Measurements from ENCODE around the gene CLNK.

The CLNK gene

DNA sequence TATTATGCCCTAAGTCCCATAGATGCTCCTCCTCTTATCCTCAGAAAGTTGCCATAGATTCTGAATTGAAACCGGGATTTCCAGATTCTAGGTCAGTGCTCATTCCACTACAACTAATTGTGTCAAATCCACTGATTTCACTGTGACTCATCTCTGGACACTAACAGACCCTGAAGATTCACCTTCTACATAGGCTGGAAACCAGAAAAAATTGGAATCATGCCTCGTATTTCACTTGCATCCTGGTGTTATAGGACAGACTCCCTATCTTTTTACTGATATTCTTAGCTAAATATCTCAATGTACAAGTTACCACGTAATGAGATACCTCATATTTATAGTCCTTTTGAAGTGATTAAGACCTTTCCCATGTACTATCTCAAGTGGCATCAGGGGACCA, 36.7 kb downstream of the CLNK start:
- Histone ChIP-seq H3K27me3 (ENCODE audit: control insufficient read depth in 2 of 2, insufficient read depth in 2 of 2, low read length in 2 of 2) (no peaks in the 10 kb centered on the region), H3K9me3 (ENCODE audit: control insufficient read depth in 2 of 2, low read length in 2 of 2) (no peaks in the 10 kb centered on the region), H3K27ac (ENCODE audit: low read depth in 2 of 2, low read length in 2 of 2) (no peak overlapping the region), H3K4me1 (ENCODE audit: control insufficient read depth in 2 of 2, insufficient read depth in 2 of 2, low read length in 2 of 2) (no peaks in the 10 kb centered on the region), H3K4me3 (ENCODE audit: low read length in 2 of 2) (no peak overlapping the region), H3K9ac (ENCODE audit: low read depth in 1 of 2, low read length in 2 of 2) (no peak overlapping the region), H3K36me3 (ENCODE audit: control insufficient read depth in 2 of 2, insufficient read depth in 2 of 2, low read length in 2 of 2) (no peaks in the 10 kb centered on the region)

DNA sequence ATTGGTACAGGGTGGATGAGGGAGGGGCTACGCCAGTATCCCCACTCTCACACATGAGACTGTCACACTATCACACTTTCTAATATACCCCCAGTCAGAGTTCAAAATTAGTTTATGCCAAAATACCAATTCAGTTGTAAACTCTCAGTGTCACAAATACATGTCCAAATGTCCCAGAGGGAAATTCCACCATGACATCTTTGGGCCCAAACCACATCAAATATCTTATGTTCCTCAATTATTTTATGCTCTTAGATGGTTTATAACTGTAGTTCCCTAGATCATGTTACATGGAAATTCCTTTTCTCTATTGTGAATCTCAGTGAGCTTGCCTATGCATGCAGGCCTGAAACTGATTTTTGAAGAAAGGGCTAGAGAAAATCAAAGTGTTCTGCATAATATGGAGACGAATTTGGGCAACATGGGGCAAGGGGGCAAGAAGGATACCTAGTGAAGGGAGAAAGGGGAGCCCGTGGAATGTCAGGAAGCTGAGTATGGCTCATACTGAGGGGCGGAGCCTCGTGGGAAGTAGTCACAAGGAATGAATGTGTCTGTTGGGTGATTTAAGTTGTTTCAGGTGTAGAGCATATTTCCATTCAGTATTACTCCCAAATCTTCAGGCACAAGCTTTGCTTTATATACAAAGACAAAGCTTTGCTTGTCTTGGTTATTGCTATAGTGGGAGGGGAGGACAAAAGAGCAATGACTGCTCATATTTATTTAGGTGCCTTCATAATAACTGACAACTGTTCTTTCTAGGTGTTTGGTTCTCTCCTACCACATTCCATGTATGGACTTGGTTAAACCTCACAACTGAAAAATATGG, 40.8 kb downstream of the CLNK start:
- Histone ChIP-seq H3K9ac (ENCODE audit: low read depth in 1 of 2, low read length in 2 of 2) (no peak overlapping the region), H3K4me1 (ENCODE audit: control insufficient read depth in 2 of 2, insufficient read depth in 2 of 2, low read length in 2 of 2) (no peaks in the 10 kb centered on the region), H3K36me3 (ENCODE audit: control insufficient read depth in 2 of 2, insufficient read depth in 2 of 2, low read length in 2 of 2) (no peaks in the 10 kb centered on the region), H3K27ac (ENCODE audit: low read depth in 2 of 2, low read length in 2 of 2) (no peak overlapping the region), H3K4me3 (ENCODE audit: low read length in 2 of 2) (no peak overlapping the region), H3K27me3 (ENCODE audit: control insufficient read depth in 2 of 2, insufficient read depth in 2 of 2, low read length in 2 of 2) (no peaks in the 10 kb centered on the region), H3K9me3 (ENCODE audit: control insufficient read depth in 2 of 2, low read length in 2 of 2) (no peaks in the 10 kb centered on the region)

DNA sequence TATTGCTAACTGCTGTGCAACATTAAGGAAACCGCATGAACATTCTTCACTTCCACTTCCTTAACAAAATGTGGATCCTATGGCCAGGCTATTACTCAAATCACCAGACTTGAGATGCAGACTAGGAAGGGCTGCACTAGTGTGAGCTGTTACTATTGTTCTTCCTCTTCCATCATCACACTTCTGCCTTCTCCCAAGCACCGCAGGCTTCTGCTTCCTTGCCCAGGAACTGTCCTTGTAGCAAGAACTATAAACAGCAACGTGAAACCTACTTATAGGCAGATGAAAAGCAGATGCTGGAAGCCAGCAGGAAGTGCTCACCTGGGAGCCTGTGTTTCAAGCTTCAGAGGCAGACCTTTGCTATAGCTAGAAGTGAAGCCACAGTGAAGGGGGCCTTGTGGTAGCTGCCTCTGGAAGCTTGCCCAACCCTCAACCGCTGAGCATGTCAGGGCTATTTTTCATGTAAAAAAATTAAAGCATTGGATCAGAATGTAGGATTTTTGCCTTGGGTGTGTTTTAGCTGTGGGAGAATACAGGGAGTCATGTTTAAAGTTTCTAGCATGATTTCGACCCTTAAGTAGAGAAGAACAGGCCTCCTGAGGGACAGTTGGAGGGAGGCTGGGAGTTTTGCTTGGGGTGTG, 43.9 kb downstream of the CLNK start:
- Histone ChIP-seq H3K4me3 (ENCODE audit: low read length in 2 of 2) (no peak overlapping the region), H3K9me3 (ENCODE audit: control insufficient read depth in 2 of 2, low read length in 2 of 2) (no peaks in the 10 kb centered on the region), H3K9ac (ENCODE audit: low read depth in 1 of 2, low read length in 2 of 2) (no peak overlapping the region), H3K27ac (ENCODE audit: low read depth in 2 of 2, low read length in 2 of 2) (no peak overlapping the region), H3K4me1 (ENCODE audit: control insufficient read depth in 2 of 2, insufficient read depth in 2 of 2, low read length in 2 of 2) (no peaks in the 10 kb centered on the region), H3K36me3 (ENCODE audit: control insufficient read depth in 2 of 2, insufficient read depth in 2 of 2, low read length in 2 of 2) (no peaks in the 10 kb centered on the region), H3K27me3 (ENCODE audit: control insufficient read depth in 2 of 2, insufficient read depth in 2 of 2, low read length in 2 of 2) (no peaks in the 10 kb centered on the region)

DNA sequence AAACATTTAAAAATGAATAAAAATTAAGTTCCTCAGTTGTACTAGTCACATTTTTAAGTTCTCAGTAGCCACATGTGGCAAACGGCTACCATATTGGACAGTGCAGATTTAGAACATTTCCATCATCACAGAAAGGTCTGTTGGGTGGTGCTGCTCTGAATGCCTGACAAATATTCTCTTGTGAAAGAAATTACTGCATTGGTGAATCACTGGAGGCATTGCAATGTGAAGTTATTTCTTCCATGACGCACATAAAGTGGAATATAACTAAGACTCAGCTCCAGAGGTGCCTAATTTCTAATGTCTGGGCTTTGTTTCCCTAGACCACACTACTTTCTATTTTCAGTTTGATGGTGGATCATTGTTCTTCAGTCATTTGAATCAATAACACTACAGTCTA, 44.9 kb downstream of the CLNK start:
- Histone ChIP-seq H3K4me3 (ENCODE audit: low read length in 2 of 2) (no peak overlapping the region), H3K4me1 (ENCODE audit: control insufficient read depth in 2 of 2, insufficient read depth in 2 of 2, low read length in 2 of 2) (no peaks in the 10 kb centered on the region), H3K9ac (ENCODE audit: low read depth in 1 of 2, low read length in 2 of 2) (no peak overlapping the region), H3K27me3 (ENCODE audit: control insufficient read depth in 2 of 2, insufficient read depth in 2 of 2, low read length in 2 of 2) (no peaks in the 10 kb centered on the region), H3K36me3 (ENCODE audit: control insufficient read depth in 2 of 2, insufficient read depth in 2 of 2, low read length in 2 of 2) (no peaks in the 10 kb centered on the region), H3K27ac (ENCODE audit: low read depth in 2 of 2, low read length in 2 of 2) (no peak overlapping the region), H3K9me3 (ENCODE audit: control insufficient read depth in 2 of 2, low read length in 2 of 2) (no peaks in the 10 kb centered on the region)

DNA sequence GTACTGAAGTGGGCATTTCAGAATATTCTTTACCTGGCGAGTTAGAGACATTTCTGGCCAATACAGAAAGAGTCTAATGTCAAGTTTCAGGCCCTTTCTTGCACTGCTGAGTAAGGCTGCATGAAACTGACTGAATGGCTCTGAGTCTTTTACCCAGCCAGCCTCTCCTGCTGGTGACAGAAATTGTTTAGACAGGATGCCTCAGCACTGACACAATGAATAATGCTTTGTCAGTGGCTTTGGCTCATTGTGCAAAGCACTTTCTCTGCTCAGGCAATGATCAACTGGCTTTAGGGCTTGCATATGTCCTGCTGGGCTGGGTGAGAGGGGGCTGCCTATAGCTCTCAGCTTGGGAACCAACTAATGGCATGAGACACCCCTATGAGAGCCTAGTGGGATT, 45.5 kb downstream of the CLNK start:
- Histone ChIP-seq H3K9ac (ENCODE audit: low read depth in 1 of 2, low read length in 2 of 2) (no peak overlapping the region), H3K27ac (ENCODE audit: low read depth in 2 of 2, low read length in 2 of 2) (no peak overlapping the region), H3K27me3 (ENCODE audit: control insufficient read depth in 2 of 2, insufficient read depth in 2 of 2, low read length in 2 of 2) (no peaks in the 10 kb centered on the region), H3K9me3 (ENCODE audit: control insufficient read depth in 2 of 2, low read length in 2 of 2) (no peaks in the 10 kb centered on the region), H3K36me3 (ENCODE audit: control insufficient read depth in 2 of 2, insufficient read depth in 2 of 2, low read length in 2 of 2) (no peaks in the 10 kb centered on the region), H3K4me1 (ENCODE audit: control insufficient read depth in 2 of 2, insufficient read depth in 2 of 2, low read length in 2 of 2) (no peaks in the 10 kb centered on the region), H3K4me3 (ENCODE audit: low read length in 2 of 2) (no peak overlapping the region)

DNA sequence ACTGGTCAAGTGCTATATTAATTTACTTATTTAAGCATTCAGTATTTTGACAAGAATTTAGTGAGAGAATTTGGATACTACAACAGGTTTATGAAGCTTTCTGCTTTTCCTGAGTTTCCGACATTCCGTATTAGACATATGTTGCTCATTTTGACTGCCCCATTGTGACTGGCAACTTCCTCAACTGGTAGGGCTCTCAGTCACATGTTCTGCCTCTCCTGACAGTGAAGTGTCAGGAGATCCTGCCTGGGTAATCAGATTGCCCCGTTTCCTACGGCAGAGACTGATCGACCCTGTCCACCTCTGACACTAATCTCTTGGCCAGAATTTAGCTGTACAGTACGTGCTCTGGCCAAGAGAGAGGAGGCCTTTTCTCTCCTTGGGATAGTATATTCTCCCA, 49.5 kb downstream of the CLNK start:
- Histone ChIP-seq H3K9me3 (ENCODE audit: control insufficient read depth in 2 of 2, low read length in 2 of 2) (no peaks in the 10 kb centered on the region), H3K4me1 (ENCODE audit: control insufficient read depth in 2 of 2, insufficient read depth in 2 of 2, low read length in 2 of 2) (no peaks in the 10 kb centered on the region), H3K27ac (ENCODE audit: low read depth in 2 of 2, low read length in 2 of 2) (no peak overlapping the region), H3K36me3 (ENCODE audit: control insufficient read depth in 2 of 2, insufficient read depth in 2 of 2, low read length in 2 of 2) (no peaks in the 10 kb centered on the region), H3K27me3 (ENCODE audit: control insufficient read depth in 2 of 2, insufficient read depth in 2 of 2, low read length in 2 of 2) (no peaks in the 10 kb centered on the region), H3K9ac (ENCODE audit: low read depth in 1 of 2, low read length in 2 of 2) (no peak overlapping the region), H3K4me3 (ENCODE audit: low read length in 2 of 2) (no peak overlapping the region)

DNA sequence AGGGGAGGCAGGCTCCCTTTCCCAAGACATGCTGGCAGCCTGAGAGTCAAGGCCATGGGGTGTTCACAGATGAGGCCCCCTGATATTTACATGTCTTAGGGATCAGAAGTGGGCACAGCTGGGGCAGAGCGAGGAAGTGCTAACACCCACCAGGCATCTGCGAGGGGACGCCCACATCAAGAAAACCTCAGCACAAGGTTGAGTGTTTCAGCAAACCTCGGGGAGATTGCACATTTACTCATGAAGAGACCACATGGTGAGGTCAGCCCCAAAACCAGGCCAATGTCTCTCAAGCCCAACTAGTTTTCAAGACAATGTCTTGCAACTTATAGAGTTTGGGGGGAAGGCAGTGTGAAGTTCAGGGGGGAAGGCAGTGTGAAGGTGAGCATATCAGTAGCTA, 55.2 kb downstream of the CLNK start:
- no peak overlapping the region for H3K27ac ChIP-seq (ENCODE audit: low read depth in 2 of 2, low read length in 2 of 2)
- H3K9ac ChIP-seq (ENCODE audit: low read depth in 1 of 2, low read length in 2 of 2): no peak overlapping the region
- H3K27me3 ChIP-seq (ENCODE audit: control insufficient read depth in 2 of 2, insufficient read depth in 2 of 2, low read length in 2 of 2): peaks cover 0 to 2% of the 10 kb centered on the region in 2 donors

DNA sequence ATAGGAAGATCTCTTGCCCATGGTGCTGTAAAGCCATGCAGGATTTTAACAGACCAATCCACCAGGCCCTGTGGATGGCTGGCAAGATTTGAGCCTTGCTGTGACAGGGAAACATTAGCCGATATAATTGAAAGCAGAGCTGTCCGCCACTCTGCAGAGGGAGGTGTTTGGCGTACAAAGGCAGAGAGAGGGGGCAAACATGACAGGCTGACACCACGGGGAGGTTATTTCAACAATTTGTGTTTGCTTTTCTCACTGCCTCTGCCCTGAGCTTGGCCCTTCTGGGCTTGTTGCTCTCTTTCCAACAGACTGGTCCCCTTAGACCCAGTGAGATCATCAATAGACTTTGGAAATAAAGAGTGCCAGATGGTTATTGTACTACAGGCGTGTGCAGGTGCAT, 59.4 kb downstream of the CLNK start:
- H3K27ac ChIP-seq (ENCODE audit: low read depth in 2 of 2, low read length in 2 of 2): no peak overlapping the region
- H3K36me3 ChIP-seq (ENCODE audit: control insufficient read depth in 2 of 2, insufficient read depth in 2 of 2, low read length in 2 of 2): no peaks in the 10 kb centered on the region
- no peak overlapping the region for H3K4me3 ChIP-seq (ENCODE audit: low read length in 2 of 2)

More for the DNA sequence above, 55.2 kb downstream of the CLNK start:
- no peaks in the 10 kb centered on the region for H3K9me3 ChIP-seq (ENCODE audit: control insufficient read depth in 2 of 2, low read length in 2 of 2)
- no peaks in the 10 kb centered on the region for H3K4me1 ChIP-seq (ENCODE audit: control insufficient read depth in 2 of 2, insufficient read depth in 2 of 2, low read length in 2 of 2)
- no peaks in the 10 kb centered on the region for H3K36me3 ChIP-seq (ENCODE audit: control insufficient read depth in 2 of 2, insufficient read depth in 2 of 2, low read length in 2 of 2)
- H3K4me3 ChIP-seq (ENCODE audit: low read length in 2 of 2): no peak overlapping the region

DNA sequence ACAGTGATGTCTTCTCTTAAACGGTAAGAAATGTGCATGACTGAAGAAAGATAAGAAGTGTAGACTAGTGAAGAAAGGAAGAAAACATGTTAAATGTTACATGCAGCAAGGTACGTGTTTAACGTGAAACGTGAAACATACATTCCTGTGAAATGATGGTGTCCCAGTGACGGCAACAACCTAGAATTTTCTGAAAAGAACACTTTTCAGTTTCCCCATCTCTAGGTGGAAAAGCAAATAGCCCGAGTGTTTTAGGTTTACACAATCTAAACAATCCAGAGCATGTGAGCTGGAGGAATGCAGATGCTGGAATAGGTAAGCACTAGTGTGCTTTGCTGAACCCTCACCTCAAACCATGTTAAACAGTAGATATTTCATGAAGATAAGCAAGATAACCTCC, 60.7 kb downstream of the CLNK start:
- no peaks in the 10 kb centered on the region for H3K36me3 ChIP-seq (ENCODE audit: control insufficient read depth in 2 of 2, insufficient read depth in 2 of 2, low read length in 2 of 2)
- H3K9ac ChIP-seq (ENCODE audit: low read depth in 1 of 2, low read length in 2 of 2): no peak overlapping the region
- H3K27me3 ChIP-seq (ENCODE audit: control insufficient read depth in 2 of 2, insufficient read depth in 2 of 2, low read length in 2 of 2): peaks cover 0 to 2% of the 10 kb centered on the region in 2 donors
- no peaks in the 10 kb centered on the region for H3K9me3 ChIP-seq (ENCODE audit: control insufficient read depth in 2 of 2, low read length in 2 of 2)
- no peak overlapping the region for H3K27ac ChIP-seq (ENCODE audit: low read depth in 2 of 2, low read length in 2 of 2)
- no peak overlapping the region for H3K4me3 ChIP-seq (ENCODE audit: low read length in 2 of 2)
- H3K4me1 ChIP-seq (ENCODE audit: control insufficient read depth in 2 of 2, insufficient read depth in 2 of 2, low read length in 2 of 2): peaks cover 0 to under 1% of the 10 kb centered on the region in 2 donors

More for the DNA sequence above, 59.4 kb downstream of the CLNK start:
- no peaks in the 10 kb centered on the region for H3K4me1 ChIP-seq (ENCODE audit: control insufficient read depth in 2 of 2, insufficient read depth in 2 of 2, low read length in 2 of 2)
- H3K9ac ChIP-seq (ENCODE audit: low read depth in 1 of 2, low read length in 2 of 2): no peak overlapping the region
- no peaks in the 10 kb centered on the region for H3K9me3 ChIP-seq (ENCODE audit: control insufficient read depth in 2 of 2, low read length in 2 of 2)
- H3K27me3 ChIP-seq (ENCODE audit: control insufficient read depth in 2 of 2, insufficient read depth in 2 of 2, low read length in 2 of 2): peaks cover 0 to 2% of the 10 kb centered on the region in 2 donors

DNA sequence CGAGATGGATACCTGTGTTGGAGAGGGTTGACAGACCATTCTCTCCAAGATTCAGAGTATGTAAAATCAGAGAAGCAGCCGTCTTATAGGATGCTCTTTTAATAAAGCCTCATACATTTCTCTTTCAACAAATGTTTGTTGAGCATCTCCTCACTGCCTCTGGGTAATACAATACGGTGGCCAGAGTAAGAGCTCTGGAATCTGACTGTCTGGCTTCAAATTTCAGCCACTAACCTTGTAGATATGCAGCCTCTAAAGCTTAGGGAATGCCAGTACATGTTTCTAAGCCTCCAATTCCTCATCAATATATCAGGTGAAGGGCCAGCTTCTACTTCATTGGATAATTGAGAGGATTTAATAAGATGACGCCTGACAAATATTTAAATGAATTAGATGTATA, 61.3 kb downstream of the CLNK start:
- peaks cover 0 to 2% of the 10 kb centered on the region in 2 donors for H3K4me1 ChIP-seq (ENCODE audit: control insufficient read depth in 2 of 2, insufficient read depth in 2 of 2, low read length in 2 of 2)
- no peak overlapping the region for H3K4me3 ChIP-seq (ENCODE audit: low read length in 2 of 2)
- peaks cover 0 to 2% of the 10 kb centered on the region in 2 donors for H3K27me3 ChIP-seq (ENCODE audit: control insufficient read depth in 2 of 2, insufficient read depth in 2 of 2, low read length in 2 of 2)
- H3K9ac ChIP-seq (ENCODE audit: low read depth in 1 of 2, low read length in 2 of 2): no peak overlapping the region
- no peaks in the 10 kb centered on the region for H3K9me3 ChIP-seq (ENCODE audit: control insufficient read depth in 2 of 2, low read length in 2 of 2)
- H3K36me3 ChIP-seq (ENCODE audit: control insufficient read depth in 2 of 2, insufficient read depth in 2 of 2, low read length in 2 of 2): no peaks in the 10 kb centered on the region
- H3K27ac ChIP-seq (ENCODE audit: low read depth in 2 of 2, low read length in 2 of 2): no peak overlapping the region

Data from mucosa of rectum (tissue), 2 donors.